ENCODE data around the gene CTBP2. TPM values are rescaled to one million over a fixed set of nuclear protein-coding genes. Genes with fewer than 3 reads are reported as not detected.

Gene CTBP2
- polyA plus RNA-seq, 1 donor (not counting 4 experiments of a cell fraction or from before 2014, with no cell fraction given): 76.0 TPM

- Histone ChIP-seq H4K20me1 (ENCODE audit: control insufficient read depth, extremely low read depth, insufficient read depth, low read length) (peaks cover 15% of the 10 kb centered on the region), H2AFZ (ENCODE audit: control insufficient read depth, low read length) (no peak overlapping the region), H3K27ac (ENCODE audit: control insufficient read depth, insufficient read depth, low read length) (no peak overlapping the region), H3K9me3 (ENCODE audit: control insufficient read depth, low read depth, low read length) (no peaks in the 10 kb centered on the region), H3K4me2 (ENCODE audit: control insufficient read depth, extremely low read depth, insufficient read depth, low read depth, low read length) (no peak overlapping the region), H3K79me2 (ENCODE audit: control insufficient read depth, insufficient read depth, low read length) (peaks cover 97% of the 10 kb centered on the region), H3K27me3 (ENCODE audit: control insufficient read depth, extremely low read depth, insufficient read depth, low read length) (no peaks in the 10 kb centered on the region), H3K36me3 (ENCODE audit: control insufficient read depth in 2 of 2, extremely low read depth in 1 of 2, insufficient read depth in 2 of 2, low read length in 2 of 2) (peaks cover 20 to 35% of the 10 kb centered on the region in 2 experiments), H3K4me3 (ENCODE audit: control insufficient read depth in 2 of 3, extremely low read depth in 1 of 3, insufficient read depth in 2 of 3, low read depth in 1 of 3, low read length in 3 of 3) (no peak overlapping the region), H3K9ac (ENCODE audit: control insufficient read depth, extremely low read depth, insufficient read depth, low read length) (no peak overlapping the region), H3K9me1 (ENCODE audit: control insufficient read depth, extremely low read depth, insufficient read depth, low read length) (no peaks in the 10 kb centered on the region), H3K4me1 (ENCODE audit: control insufficient read depth, extremely low read depth, insufficient read depth, low read length) (peaks cover 8% of the 10 kb centered on the region)
- no peak for DNase-seq (ENCODE audit: low read depth, low spot score)
- dilution Hi-C loops (cut with MboI; ENCODE audit: extremely low pct_ligation_motif_present, low sequenced_read_pairs): no loop called here
- no peak for FAIRE-seq
- TF ChIP-seq CTCF (optimal IDR thresholded peaks at IDR 0.05 in 1 of 3, IDR thresholded peaks at IDR 0.05 in 1 of 3, conservative IDR thresholded peaks at IDR 0.05 in 1 of 3; ENCODE audit: extremely low read depth in 1 of 3, insufficient read depth in 2 of 3, low read length in 3 of 3) (no peak), EZH2 (IDR thresholded peaks at IDR 0.05; ENCODE audit: low read length) (no peak)
Measured at GRCh38 chr10:125102246-125102645, 58.1 kb downstream of the CTBP2 start.

- Histone ChIP-seq H4K20me1 (ENCODE audit: control insufficient read depth, extremely low read depth, insufficient read depth, low read length) (peaks cover 14% of the 10 kb centered on the region), H3K4me3 (ENCODE audit: control insufficient read depth in 2 of 3, extremely low read depth in 1 of 3, insufficient read depth in 2 of 3, low read depth in 1 of 3, low read length in 3 of 3) (no peak overlapping the region), H3K36me3 (ENCODE audit: control insufficient read depth in 2 of 2, extremely low read depth in 1 of 2, insufficient read depth in 2 of 2, low read length in 2 of 2) (peaks cover 14 to 29% of the 10 kb centered on the region in 2 experiments), H3K4me2 (ENCODE audit: control insufficient read depth, extremely low read depth, insufficient read depth, low read depth, low read length) (no peak overlapping the region), H3K79me2 (ENCODE audit: control insufficient read depth, insufficient read depth, low read length) (peaks cover 96% of the 10 kb centered on the region), H3K27me3 (ENCODE audit: control insufficient read depth, extremely low read depth, insufficient read depth, low read length) (no peaks in the 10 kb centered on the region), H3K27ac (ENCODE audit: control insufficient read depth, insufficient read depth, low read length) (no peak overlapping the region), H3K9me3 (ENCODE audit: control insufficient read depth, low read depth, low read length) (no peaks in the 10 kb centered on the region), H2AFZ (ENCODE audit: control insufficient read depth, low read length) (no peak overlapping the region), H3K4me1 (ENCODE audit: control insufficient read depth, extremely low read depth, insufficient read depth, low read length) (peaks cover 8% of the 10 kb centered on the region), H3K9me1 (ENCODE audit: control insufficient read depth, extremely low read depth, insufficient read depth, low read length) (no peaks in the 10 kb centered on the region), H3K9ac (ENCODE audit: control insufficient read depth, extremely low read depth, insufficient read depth, low read length) (no peak overlapping the region)
- no peak for FAIRE-seq
- no peak for DNase-seq (ENCODE audit: low read depth, low spot score)
- no peak for TF ChIP-seq EZH2 (IDR thresholded peaks at IDR 0.05; ENCODE audit: low read length)
- TF ChIP-seq CTCF (optimal IDR thresholded peaks at IDR 0.05 in 1 of 3, IDR thresholded peaks at IDR 0.05 in 1 of 3, conservative IDR thresholded peaks at IDR 0.05 in 1 of 3; ENCODE audit: extremely low read depth in 1 of 3, insufficient read depth in 2 of 3, low read length in 3 of 3): no peak
- dilution Hi-C loops (cut with MboI; ENCODE audit: extremely low pct_ligation_motif_present, low sequenced_read_pairs): no loop called here
Measured at GRCh38 chr10:125101581-125101980, 58.8 kb downstream of the CTBP2 start.

Measured in keratinocyte (primary cell).